ENCODE measurements around the gene MAP7.

- TF ChIP-seq CTCF (conservative IDR thresholded peaks at IDR 0.05) (no peak), ZFX (IDR thresholded peaks at IDR 0.05) (no peak)
These were observed 81.5 kb downstream of the MAP7 start for GRCh38 chr6:136468711-136469110.
